GM19324 (cell line): ENCODE measurements around the gene ZC3H7A.

Experiments used
- ATAC-seq: cut with Tn5 transposase; IDR thresholded peaks from one replicate; pipeline ENCODE4 v1.9.1; 2021; ENCODE audit warnings: mild to moderate bottlenecking, moderate library complexity; ENCODE audit not compliant: unreplicated experiment, low FRiP score

Gene ZC3H7A

GRCh38 chr16:11707679-11708197, 89.3 kb downstream of the ZC3H7A start:
- no peak for ATAC-seq

GRCh38 chr16:11706180-11706742, 90.8 kb downstream of the ZC3H7A start:
- ATAC-seq, result no peak

GRCh38 chr16:11705311-11706025, 91.6 kb downstream of the ZC3H7A start:
- no peak for ATAC-seq
